GM18499 (cell line): ENCODE measurements around the gene COL16A1.
"Not testable (repeated sequence)": the region's sequence is repeated elsewhere in the genome, so short reads cannot be mapped to it uniquely, and the experiment has no call there.

Experiments used
- ATAC-seq: cut with Tn5 transposase; IDR thresholded peaks from one replicate; pipeline ENCODE4 v1.9.1; 2021; ENCODE audit warnings: moderate number of reproducible peaks; ENCODE audit not compliant: insufficient read depth, unreplicated experiment

The COL16A1 gene

GRCh38 chr1:31707711-31708110, 3.9 kb upstream of the COL16A1 start:
- ATAC-seq, result no peak

GRCh38 chr1:31707059-31707600, 3.3 kb upstream of the COL16A1 start:
- ATAC-seq, result not testable (repeated sequence)

DNA sequence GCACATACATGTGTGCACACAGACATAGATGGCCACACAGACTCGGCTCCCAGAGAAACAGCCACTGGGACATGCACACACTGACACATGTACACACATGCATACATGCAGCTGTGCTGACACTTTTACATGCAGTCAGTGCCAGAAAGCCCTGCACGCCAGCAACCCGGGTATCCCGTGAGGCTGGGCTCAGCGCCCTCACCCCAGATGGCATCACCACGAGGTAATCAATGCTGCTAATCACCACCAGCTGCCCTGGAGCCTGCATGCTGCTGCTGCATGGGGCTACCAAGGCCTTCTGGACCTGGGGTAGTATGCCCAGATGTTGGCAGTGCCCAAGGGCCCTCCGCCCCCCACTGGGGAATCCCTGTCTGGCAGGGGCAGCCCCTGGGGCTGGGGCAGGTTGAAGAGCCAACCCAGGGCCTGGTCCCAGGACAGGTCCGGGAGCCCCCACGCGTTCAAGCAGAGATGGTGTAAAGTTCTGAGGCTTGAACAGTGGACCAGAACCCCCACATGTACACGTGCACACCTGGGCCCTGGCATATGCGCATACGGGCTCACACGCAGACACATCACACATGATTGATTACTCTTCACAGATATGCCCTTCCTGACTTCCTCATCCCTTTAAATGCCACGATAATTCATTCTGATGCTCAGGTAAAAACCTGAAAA, 2.7 kb upstream of the COL16A1 start:
- ATAC-seq, result no peak

DNA sequence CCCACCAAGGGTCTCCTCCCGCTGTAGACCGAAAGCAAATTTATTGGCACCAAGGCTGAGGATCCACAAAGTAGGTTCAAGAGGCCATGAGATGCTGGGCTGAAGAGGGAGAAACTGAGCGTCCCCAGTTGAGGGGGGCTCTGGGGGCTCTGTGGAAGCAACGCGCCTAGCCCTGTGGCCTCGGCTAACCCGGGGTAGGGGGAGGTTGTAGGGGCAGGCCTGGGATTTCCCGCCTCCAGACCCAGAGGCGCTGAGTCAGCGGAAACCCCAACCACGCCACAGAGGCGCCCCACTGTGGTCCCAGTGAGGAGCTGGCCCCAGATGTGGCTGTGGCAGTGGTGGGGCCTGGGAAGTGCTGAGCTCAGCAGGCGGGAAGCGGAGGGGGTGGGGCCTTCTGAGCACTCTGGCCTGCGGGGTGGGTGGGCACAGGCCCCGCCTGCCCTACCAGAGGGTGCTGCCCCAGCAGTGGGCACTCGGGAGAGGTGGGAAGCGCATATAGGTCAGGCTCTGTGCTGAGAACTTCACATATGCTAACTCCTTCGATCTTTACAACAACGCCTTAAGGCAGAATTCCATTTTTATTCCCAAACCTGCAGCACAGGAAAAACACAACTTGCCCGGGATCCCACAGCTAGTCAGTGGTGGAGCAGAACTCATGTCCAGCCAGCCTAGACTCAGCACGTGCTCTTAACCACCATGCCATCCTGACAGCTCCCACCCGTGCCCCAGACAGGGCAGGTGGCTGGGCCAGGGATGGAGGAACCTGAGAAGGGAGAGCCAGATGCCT, 1.5 kb upstream of the COL16A1 start:
- no peak for ATAC-seq

DNA sequence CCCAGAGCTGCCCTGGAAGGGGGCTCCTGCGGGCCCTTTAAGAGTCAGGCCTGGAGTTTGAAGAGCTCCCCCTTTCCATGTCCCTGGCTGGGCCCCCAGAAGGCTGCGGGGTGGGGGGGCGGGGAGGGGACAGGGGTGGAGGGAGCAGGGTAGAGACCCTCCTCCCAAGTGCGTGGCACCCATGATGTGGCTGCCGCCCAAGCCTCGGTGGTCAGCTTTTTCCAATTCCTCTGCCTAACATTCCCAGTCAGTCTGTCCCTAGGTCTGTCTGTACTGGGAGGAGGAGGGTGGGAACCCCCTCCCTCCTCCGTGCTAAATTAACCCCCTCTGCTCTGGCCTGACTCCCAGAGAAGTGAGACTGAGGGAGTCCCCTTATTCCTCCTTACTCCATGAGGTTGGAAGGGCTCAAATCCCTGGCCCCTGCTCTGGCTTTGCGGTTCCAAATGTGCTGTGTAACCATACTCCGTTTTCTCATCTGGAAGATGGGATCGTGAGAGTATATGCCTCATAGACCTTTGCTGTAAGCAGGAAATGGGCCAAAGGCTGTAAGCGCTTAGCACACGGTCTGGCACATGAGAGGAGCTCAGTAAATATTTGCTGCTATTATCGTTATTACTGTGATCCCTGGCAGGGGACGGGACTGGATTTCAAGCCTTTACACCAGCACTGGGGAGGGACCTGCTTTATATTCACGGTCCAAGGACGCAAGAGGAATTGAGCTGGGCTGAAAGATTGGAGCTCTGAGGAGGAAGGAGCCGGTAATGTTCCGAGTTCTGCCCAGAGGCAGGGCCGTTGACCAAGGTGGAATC, 658 bp upstream of the COL16A1 start:
- no peak for ATAC-seq

- ATAC-seq, result no peak
Measured at GRCh38 chr1:31702836-31703404, 897 bp downstream of the COL16A1 start.

GRCh38 chr1:31701091-31701736, 2.6 kb downstream of the COL16A1 start:
- ATAC-seq, result no peak

DNA sequence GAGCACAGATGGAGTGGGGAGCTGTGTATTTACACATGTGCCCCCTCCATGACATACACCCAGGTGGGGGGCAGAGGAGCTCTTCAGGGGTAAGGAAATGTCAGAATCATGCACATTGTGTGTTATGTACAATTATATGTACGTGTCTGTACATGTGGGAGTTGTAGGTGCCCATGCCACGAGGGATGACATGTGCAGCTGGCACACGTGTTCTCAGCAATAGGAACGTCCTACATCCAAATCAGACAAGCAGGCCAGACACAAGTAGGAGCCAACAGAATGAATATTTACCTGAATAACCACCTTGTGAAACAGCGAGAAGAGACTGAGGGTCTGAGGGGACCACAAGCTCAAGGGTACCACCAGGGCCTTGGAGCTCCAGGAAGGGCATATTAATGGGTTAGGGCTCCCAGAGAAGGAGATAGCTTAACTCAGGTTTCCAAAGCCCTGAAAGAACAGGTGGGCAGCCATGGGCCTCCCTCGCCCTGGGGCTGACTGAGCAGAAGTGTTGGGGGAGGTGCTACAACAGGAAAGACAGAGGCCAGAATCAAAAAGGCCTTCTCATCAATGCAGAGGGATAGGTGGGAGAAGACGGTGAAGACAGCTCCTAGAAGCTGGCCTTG, 3.2 kb downstream of the COL16A1 start:
- no peak for ATAC-seq

DNA sequence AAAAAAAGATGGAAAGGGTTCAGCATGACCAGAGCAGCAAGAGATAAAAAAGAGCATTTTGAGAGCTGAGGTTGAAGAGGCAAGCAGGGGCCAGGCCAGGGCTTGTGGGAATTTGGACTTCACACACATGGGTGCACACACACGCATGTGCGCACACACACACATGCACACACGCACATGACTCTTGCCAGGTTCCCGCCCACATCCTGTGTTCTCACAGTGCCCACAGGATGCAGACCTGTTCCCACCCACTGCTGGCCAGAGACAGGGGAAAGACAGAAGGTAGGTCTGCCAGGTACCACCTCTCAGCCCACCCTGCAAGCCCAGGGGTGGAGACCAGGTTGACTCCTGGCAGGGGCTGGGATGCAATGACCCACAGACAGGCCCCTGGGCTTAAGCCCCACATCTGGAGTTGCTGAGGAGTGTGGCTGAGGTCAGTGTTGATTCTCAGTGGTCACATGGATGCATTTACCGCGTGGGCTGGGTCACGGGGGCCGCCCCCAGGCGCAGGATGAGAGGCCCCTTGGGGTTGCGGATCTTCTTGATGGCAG, 4.4 kb downstream of the COL16A1 start:
- ATAC-seq, result no peak

DNA sequence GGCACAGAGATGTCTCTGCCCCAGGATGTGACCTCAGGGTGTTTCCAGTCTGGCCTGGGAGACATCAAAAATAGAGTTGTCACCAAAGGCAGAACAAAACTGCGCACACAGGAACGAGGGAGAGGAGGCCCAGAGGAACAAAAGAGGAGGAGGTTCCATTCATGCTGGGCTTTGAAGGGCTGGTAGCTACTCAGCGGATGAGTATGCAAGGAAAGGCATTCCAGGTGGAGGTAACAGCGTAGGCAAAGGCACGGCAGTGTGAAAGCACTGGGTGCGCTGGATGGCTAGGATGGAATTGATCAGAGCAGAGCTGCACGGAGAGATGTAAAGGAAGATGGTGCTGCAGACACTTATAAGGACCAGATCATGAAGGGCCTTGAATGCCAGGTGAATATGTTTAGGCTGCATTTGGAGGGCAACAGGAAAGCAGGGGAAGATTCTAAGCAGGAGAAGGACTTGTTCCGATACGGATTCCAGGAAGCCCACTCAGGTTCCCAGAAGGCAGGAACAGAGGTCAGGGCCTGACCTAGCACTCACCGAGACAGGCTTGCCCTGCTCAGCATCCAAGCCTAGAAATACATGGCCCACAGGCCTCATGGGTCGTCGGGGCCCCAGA, 6.3 kb downstream of the COL16A1 start:
- ATAC-seq, result no peak

DNA sequence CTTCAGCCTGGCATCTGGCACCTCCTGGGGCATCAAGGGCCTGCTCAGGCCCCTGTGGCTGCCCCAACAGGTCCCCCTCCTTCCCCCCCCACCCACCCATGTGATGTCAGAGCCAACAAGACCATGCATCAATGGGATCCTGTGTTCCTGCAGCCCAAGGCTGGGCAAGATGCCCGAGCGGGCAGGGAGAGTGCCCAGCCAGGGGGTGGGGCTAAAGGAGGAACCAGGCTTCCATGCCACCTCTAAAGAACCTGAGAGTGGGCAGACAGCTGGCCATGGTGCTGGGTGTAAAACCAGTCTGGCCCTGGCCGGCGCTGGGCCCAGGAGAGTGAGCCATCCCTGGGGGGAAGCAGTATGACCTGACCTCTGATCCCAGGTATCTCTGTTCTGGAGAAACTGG, 7.6 kb downstream of the COL16A1 start:
- no peak for ATAC-seq

GRCh38 chr1:31695327-31695726, 8.5 kb downstream of the COL16A1 start:
- ATAC-seq, result no peak

GRCh38 chr1:31694964-31695313, 8.9 kb downstream of the COL16A1 start:
- ATAC-seq, result no peak

- no peak for ATAC-seq
Measured at GRCh38 chr1:31694069-31694963, 9.5 kb downstream of the COL16A1 start.

GRCh38 chr1:31693231-31693630, 10.6 kb downstream of the COL16A1 start:
- no peak for ATAC-seq

GRCh38 chr1:31691951-31692350, 11.9 kb downstream of the COL16A1 start:
- ATAC-seq, result no peak

GRCh38 chr1:31691446-31691845, 12.4 kb downstream of the COL16A1 start:
- ATAC-seq, result no peak

GRCh38 chr1:31690921-31691320, 12.9 kb downstream of the COL16A1 start:
- ATAC-seq, result no peak
